Astrocyte (in vitro differentiated cells and primary cell): Measurements from ENCODE around the gene TOP1. TPM values are rescaled to one million over a fixed set of nuclear protein-coding genes. Genes with fewer than 3 reads are reported as not detected.

Source experiments
- DNase-seq: peaks from one replicate; pipeline ENCODE4 v3.0.0-alpha.2; 2010; ENCODE audit warnings: low read depth
- FAIRE-seq: peaks from 2 replicates; lab custom pipeline; 2011; peaks lifted over from hg19 to GRCh38; lab: Jason Lieb, UNC
- H2AFZ ChIP-seq: 2 replicates; pipeline ENCODE4 v1.6.0; 2012; ENCODE audit warnings: low read depth, low read length, inconsistent platforms
- H3K27ac ChIP-seq: 2 replicates; pipeline ENCODE4 v1.5.1; 2011; ENCODE audit warnings: low read depth, low read length, inconsistent platforms
- H3K27me3 ChIP-seq: 2 replicates; pipeline ENCODE4 v1.6.0; 2011; ENCODE audit warnings: low read length, inconsistent platforms; ENCODE audit not compliant: insufficient read depth
- H3K36me3 ChIP-seq: 2 replicates; pipeline ENCODE4 v1.5.1; 2011; ENCODE audit warnings: low read length, inconsistent platforms; ENCODE audit not compliant: insufficient read depth
- H3K4me1 ChIP-seq: 2 replicates; pipeline ENCODE4 v1.5.1; 2011; ENCODE audit warnings: low read length, inconsistent platforms; ENCODE audit not compliant: insufficient read depth
- H3K4me2 ChIP-seq: 2 replicates; pipeline ENCODE4 v1.6.0; 2012; ENCODE audit warnings: low read length, inconsistent platforms
- H3K4me3 ChIP-seq: 2 replicates; pipeline ENCODE4 v1.5.1; 2011; ENCODE audit warnings: low read depth, mild to moderate bottlenecking, low read length, inconsistent platforms; ENCODE audit not compliant: insufficient read depth
- H3K79me2 ChIP-seq: 2 replicates; pipeline ENCODE4 v1.6.0; 2012; ENCODE audit warnings: mild to moderate bottlenecking, low read length, inconsistent platforms; ENCODE audit not compliant: insufficient read depth
- H3K9ac ChIP-seq: 2 replicates; pipeline ENCODE4 v1.6.0; 2012; ENCODE audit warnings: mild to moderate bottlenecking, low read length, inconsistent platforms
- H3K9me3 ChIP-seq: 2 replicates; pipeline ENCODE4 v1.5.1; 2012; ENCODE audit warnings: low read depth, mild to moderate bottlenecking, low read length, inconsistent platforms; ENCODE audit not compliant: insufficient read depth
- H4K20me1 ChIP-seq: 2 replicates; pipeline ENCODE4 v1.6.0; 2012; ENCODE audit warnings: low read length, inconsistent platforms; ENCODE audit not compliant: insufficient read depth
- H3K27ac Mint-ChIP-seq: one replicate; pipeline ENCODE4 v1.8.0; 2021; ENCODE audit warnings: mild to moderate bottlenecking, mixed read lengths; ENCODE audit not compliant: unreplicated experiment
- H3K27me3 Mint-ChIP-seq: one replicate; pipeline ENCODE4 v1.8.0; 2021; ENCODE audit warnings: low read depth, mixed read lengths; ENCODE audit not compliant: unreplicated experiment
- H3K36me3 Mint-ChIP-seq: one replicate; pipeline ENCODE4 v1.8.0; 2021; ENCODE audit warnings: low read depth, mixed read lengths; ENCODE audit not compliant: unreplicated experiment
- H3K4me1 Mint-ChIP-seq: one replicate; pipeline ENCODE4 v1.8.0; 2021; ENCODE audit warnings: low read depth, mixed read lengths; ENCODE audit not compliant: unreplicated experiment
- H3K4me3 Mint-ChIP-seq: one replicate; pipeline ENCODE4 v1.8.0; 2021; ENCODE audit warnings: mild to moderate bottlenecking, moderate library complexity, mixed read lengths; ENCODE audit not compliant: unreplicated experiment
- H3K9me3 Mint-ChIP-seq: one replicate; pipeline ENCODE4 v1.8.0; 2021; ENCODE audit warnings: mild to moderate bottlenecking, mixed read lengths; ENCODE audit not compliant: unreplicated experiment
- EZH2 ChIP-seq: IDR thresholded peaks from 2 replicates; pipeline ENCODE4 v1.6.1; 2012; ENCODE audit warnings: mild to moderate bottlenecking, low read length, inconsistent platforms; ENCODE audit not compliant: insufficient read depth
- total RNA-seq: library from RNA; stranded (reverse); gene quantifications from 2 replicates; pipeline ENCODE4 v1.2.1, GENCODE V29; 2021
- TF ChIP-seq, protein P1 (sequence below): IDR thresholded peaks from 2 replicates; pipeline ENCODE4 v1.5.1; 2011; ENCODE audit warnings: low read depth, mild to moderate bottlenecking, inconsistent platforms, low read length, moderate library complexity; ENCODE audit not compliant: insufficient read depth

TOP1 gene
- total RNA-seq, 1 donor from 2014 or later = 63.5 TPM

DNA sequence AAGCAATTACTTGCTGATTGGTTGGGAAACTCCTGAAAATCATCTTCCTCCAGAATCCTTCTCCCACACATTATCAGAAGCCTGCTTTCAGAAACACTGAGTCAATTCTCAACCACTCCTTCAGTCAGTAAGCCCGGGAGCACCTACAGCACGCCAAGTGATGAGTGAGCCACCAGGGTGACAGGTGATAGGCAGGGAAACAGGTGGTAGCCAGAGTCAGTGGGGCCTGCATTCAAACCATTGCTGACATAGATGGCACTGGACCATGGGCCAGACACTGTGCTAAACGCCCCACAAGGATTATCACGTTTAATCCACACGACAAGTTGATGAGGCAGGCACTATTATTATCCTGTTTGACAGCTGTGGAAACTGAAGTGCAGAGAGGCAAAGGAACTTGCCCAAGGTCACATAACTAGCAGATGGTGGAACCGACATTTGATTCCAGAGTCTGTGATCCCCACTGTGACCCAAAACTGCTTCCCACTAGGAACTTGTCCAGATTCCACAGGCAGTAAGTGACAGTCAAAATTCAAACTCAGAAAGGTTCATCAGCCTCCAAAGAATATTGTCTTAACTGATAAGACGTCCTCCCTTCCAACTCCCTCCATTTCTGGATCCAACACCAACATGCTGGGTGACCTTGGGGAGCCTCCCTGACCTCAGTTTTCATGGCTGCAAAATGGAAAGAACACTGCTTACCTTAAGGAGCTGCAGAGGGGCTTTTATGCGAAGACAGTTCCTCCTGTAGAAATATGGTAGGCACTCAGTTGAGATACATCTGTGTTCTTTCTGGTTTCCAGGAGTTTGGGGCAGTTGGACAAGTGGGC, 23.9 kb upstream of the TOP1 start:
- no peaks in the 10 kb centered on the region for H3K27me3 ChIP-seq
- peak overlapping the region; percentile 77 for H3K4me2 ChIP-seq
- H2AFZ ChIP-seq = no peak overlapping the region
- peak overlapping the region; percentile 71 for H3K9ac ChIP-seq
- Mint-ChIP-seq H3K9me3 (no peaks in the 10 kb centered on the region), H3K36me3 (no peaks in the 10 kb centered on the region), H3K4me3 (no peak overlapping the region), H3K27me3 (no peaks in the 10 kb centered on the region), H3K4me1 (peaks cover 20% of the 10 kb centered on the region), H3K27ac (no peak overlapping the region)
- DNase-seq (peak; percentile 22), FAIRE-seq (no peak)
- H3K4me3 ChIP-seq = peak overlapping the region; percentile 26
- no peak for TF ChIP-seq EZH2
- TF ChIP-seq, protein P1, sequence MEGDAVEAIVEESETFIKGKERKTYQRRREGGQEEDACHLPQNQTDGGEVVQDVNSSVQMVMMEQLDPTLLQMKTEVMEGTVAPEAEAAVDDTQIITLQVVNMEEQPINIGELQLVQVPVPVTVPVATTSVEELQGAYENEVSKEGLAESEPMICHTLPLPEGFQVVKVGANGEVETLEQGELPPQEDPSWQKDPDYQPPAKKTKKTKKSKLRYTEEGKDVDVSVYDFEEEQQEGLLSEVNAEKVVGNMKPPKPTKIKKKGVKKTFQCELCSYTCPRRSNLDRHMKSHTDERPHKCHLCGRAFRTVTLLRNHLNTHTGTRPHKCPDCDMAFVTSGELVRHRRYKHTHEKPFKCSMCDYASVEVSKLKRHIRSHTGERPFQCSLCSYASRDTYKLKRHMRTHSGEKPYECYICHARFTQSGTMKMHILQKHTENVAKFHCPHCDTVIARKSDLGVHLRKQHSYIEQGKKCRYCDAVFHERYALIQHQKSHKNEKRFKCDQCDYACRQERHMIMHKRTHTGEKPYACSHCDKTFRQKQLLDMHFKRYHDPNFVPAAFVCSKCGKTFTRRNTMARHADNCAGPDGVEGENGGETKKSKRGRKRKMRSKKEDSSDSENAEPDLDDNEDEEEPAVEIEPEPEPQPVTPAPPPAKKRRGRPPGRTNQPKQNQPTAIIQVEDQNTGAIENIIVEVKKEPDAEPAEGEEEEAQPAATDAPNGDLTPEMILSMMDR = no peak
- H3K79me2 ChIP-seq = no peaks in the 10 kb centered on the region
- H3K36me3 ChIP-seq = no peaks in the 10 kb centered on the region
- no peaks in the 10 kb centered on the region for H4K20me1 ChIP-seq
- peak overlapping the region; percentile 96 for H3K27ac ChIP-seq
- peaks cover 4% of the 10 kb centered on the region for H3K9me3 ChIP-seq
- peaks cover 53% of the 10 kb centered on the region for H3K4me1 ChIP-seq

DNA sequence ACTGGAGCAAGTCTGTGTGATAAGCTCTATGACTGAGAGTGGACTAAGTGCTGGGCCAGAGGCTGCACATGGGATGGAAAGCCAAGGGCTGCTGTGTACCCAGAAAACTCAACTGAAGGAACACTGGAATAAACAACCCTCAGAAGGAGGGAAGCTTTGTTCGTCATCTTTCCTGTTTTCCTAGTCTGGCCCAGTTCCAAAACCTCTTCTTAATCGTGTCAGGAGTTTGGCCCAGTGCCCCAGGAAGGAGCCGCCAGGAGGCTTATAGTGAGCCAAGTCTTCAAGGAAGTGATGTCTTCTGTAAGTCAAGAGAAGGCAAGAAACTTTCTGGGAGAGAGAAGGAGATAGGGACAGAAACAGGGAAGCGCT, 23.3 kb upstream of the TOP1 start:
- H3K9me3 ChIP-seq = peaks cover 4% of the 10 kb centered on the region
- no peak overlapping the region for H3K27ac Mint-ChIP-seq
- no peak for FAIRE-seq
- peak overlapping the region; percentile 26 for H3K4me3 ChIP-seq
- H3K36me3 ChIP-seq = no peaks in the 10 kb centered on the region
- no peaks in the 10 kb centered on the region for H3K27me3 Mint-ChIP-seq
- peak; percentile 93 for DNase-seq
- TF ChIP-seq, protein P1 = no peak
- no peak for TF ChIP-seq EZH2
- peak overlapping the region; percentile 71 for H3K9ac ChIP-seq
- H3K4me1 Mint-ChIP-seq = peaks cover 26% of the 10 kb centered on the region
- no peaks in the 10 kb centered on the region for H3K9me3 Mint-ChIP-seq
- peaks cover 59% of the 10 kb centered on the region for H3K4me1 ChIP-seq
- H2AFZ ChIP-seq = no peak overlapping the region
- H4K20me1 ChIP-seq = no peaks in the 10 kb centered on the region
- peak overlapping the region; percentile 77 for H3K4me2 ChIP-seq
- H3K4me3 Mint-ChIP-seq = no peak overlapping the region
- peak overlapping the region; percentile 96 for H3K27ac ChIP-seq
- H3K27me3 ChIP-seq = no peaks in the 10 kb centered on the region
- H3K79me2 ChIP-seq = no peaks in the 10 kb centered on the region
- H3K36me3 Mint-ChIP-seq = no peaks in the 10 kb centered on the region
